Measurements from ENCODE around the gene SLC35A5. TPM values are rescaled to one million over a fixed set of nuclear protein-coding genes. Genes with fewer than 3 reads are reported as not detected.
A peak's percentile ranks its signal among the peaks of the same experiment; 100 is the strongest.

Gene SLC35A5
- total and polyA plus RNA-seq, 2 of the 13 experiments (the other 11 are each of a cell fraction or from before 2014, with no cell fraction given) = 15.5 to 26.5 TPM

GRCh38 chr3:112615989-112616731 lies 54.3 kb downstream of the SLC35A5 start:
- Histone ChIP-seq H3K79me2 (ENCODE audit: insufficient read depth, low read length) (no peaks in the 10 kb centered on the region), H3K9me3 (ENCODE audit: low read length) (no peaks in the 10 kb centered on the region), H3K27me3 (ENCODE audit: control insufficient read depth in 1 of 2, insufficient read depth in 2 of 2, low read length in 2 of 2) (peaks cover 0 to 9% of the 10 kb centered on the region in 2 experiments; a peak in 1 of 5 replicates), H3K9ac (ENCODE audit: insufficient read depth, low read depth, low read length) (no peak overlapping the region), H3K27ac (ENCODE audit: extremely low read length, insufficient read depth, low read length) (no peak overlapping the region), H2AFZ (ENCODE audit: low read length) (no peak overlapping the region), H3K4me1 (ENCODE audit: insufficient read depth, low read length) (no peaks in the 10 kb centered on the region), H4K20me1 (ENCODE audit: insufficient read depth, low read length) (no peaks in the 10 kb centered on the region), H3K36me3 (replicated peaks in 1 of 2; ENCODE audit: control insufficient read depth in 1 of 2, insufficient read depth in 2 of 2, low read length in 2 of 2) (no peaks in the 10 kb centered on the region), H3K4me3 (replicated peaks in 1 of 3; ENCODE audit: insufficient read depth in 1 of 3, low read depth in 2 of 3, low read length in 3 of 3) (no peak overlapping the region), H3K4me2 (ENCODE audit: low read depth, low read length) (peak overlapping the region; percentile 23; the same call in 1 of the 2 replicates)
- ChIA-PET CTCF (ENCODE audit: low intra/inter-chr PET ratio, low total read pairs) (no interaction called here), POLR2A (no interaction called here)
- intact Hi-C loops (cut with micrococcal nuclease; ENCODE audit: unreplicated experiment) = no loop called here
- WGBS (ENCODE audit: low lambda C conversion rate) = 40% methylated on average over 7 of the region's 7 CpGs
- no peak for TF ChIP-seq BRF2 (CRISPR knock-in tag; IDR thresholded peaks at IDR 0.05)
- TF ChIP-seq ZNF557 (CRISPR knock-in tag; IDR thresholded peaks at IDR 0.05) = no peak
- TF ChIP-seq RFX5 (IDR thresholded peaks at IDR 0.05; ENCODE audit: low read depth, low read length) = no peak
- TF ChIP-seq SRSF1 (optimal IDR thresholded peaks at IDR 0.05; ENCODE audit: low read depth, low read length) = no peak
- no peak for TF ChIP-seq TRIM24 (CRISPR knock-in tag; IDR thresholded peaks at IDR 0.05)
- no peak for TF ChIP-seq ZNF30 (CRISPR knock-in tag; IDR thresholded peaks at IDR 0.05)
- TF ChIP-seq ZNF567 (CRISPR knock-in tag; IDR thresholded peaks at IDR 0.05; ENCODE audit: borderline replicate concordance) = no peak
- TF ChIP-seq MXD3 (CRISPR knock-in tag; IDR thresholded peaks at IDR 0.05) = no peak
- TF ChIP-seq MTF1 (CRISPR knock-in tag; IDR thresholded peaks at IDR 0.05) = no peak
- TF ChIP-seq FLYWCH1 (CRISPR knock-in tag; IDR thresholded peaks at IDR 0.05) = no peak
- no peak for TF ChIP-seq ZNF772 (CRISPR knock-in tag; IDR thresholded peaks at IDR 0.05)
- TF ChIP-seq ZNF251 (CRISPR knock-in tag; IDR thresholded peaks at IDR 0.05) = no peak
- no peak for TF ChIP-seq RERE (CRISPR knock-in tag; IDR thresholded peaks at IDR 0.05; ENCODE audit: low read depth)
- ATAC-seq (no peak), DNase-seq (ENCODE audit: low spot score) (no peak), FAIRE-seq (no peak)
- in situ Hi-C loops (cut with HindIII; ENCODE audit: extremely low pct_ligation_motif_present, low pct_unique_long_range_greater_than_20kb) = no loop called here
- no TSS peak for BruUV-seq (replicated peaks)

Measured in HepG2 (cell line).